CD4-positive, alpha-beta T cell treated with Interleukin-21 for 1 hour (primary cell): ENCODE results near the gene CDC42EP3.
A peak's percentile ranks its signal among the peaks of the same experiment; 100 is the strongest.

ENCODE experiments used
- DNase-seq: peaks from one replicate; pipeline ENCODE4 v3.0.0-alpha.2; 2020

CDC42EP3 gene

GRCh38 chr2:37616677-37617005, 54.8 kb downstream of the CDC42EP3 start:
- no peak for DNase-seq

GRCh38 chr2:37615804-37616676, 55.4 kb downstream of the CDC42EP3 start:
- DNase-seq: peak; percentile 77

DNA sequence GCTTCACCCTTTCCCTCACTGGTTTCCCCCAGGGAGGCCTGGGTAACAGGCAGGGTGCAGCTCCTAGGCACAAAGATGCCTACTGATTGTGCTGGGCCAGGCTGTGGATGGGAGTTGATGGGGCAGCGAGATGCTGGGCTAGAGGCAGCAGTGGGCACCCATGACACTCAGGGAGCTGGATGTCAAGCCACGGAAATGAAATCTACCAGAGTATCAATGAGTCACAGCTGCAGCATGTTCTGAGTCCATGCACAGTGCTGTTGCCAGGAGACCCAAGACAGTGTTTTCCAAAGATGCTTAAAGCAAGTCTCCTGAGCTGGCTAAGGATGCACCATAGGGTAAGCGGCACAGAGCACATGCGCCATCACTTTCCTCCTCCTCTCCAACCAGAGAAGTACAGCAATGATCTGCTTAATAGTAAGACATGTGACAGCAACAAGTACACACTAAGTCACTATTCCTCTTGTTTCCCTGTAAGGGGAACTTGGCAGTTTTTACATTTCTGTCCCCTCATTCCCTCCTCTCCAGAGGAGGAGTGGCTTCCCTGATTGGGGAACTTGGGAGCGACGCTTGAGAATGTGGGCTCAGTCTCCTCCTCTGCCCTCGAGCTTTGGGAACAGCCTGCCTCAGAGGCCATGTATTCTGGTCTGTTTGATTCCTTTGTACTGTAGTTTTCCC, 57.2 kb downstream of the CDC42EP3 start:
- no peak for DNase-seq

GRCh38 chr2:37612382-37612781, 59.1 kb downstream of the CDC42EP3 start:
- DNase-seq: no peak

- DNase-seq: no peak
Measured at GRCh38 chr2:37610638-37611289, 60.7 kb downstream of the CDC42EP3 start.

- no peak for DNase-seq
Measured at GRCh38 chr2:37609782-37610181, 61.7 kb downstream of the CDC42EP3 start.

GRCh38 chr2:37604716-37605115, 66.7 kb downstream of the CDC42EP3 start:
- DNase-seq: no peak

DNA sequence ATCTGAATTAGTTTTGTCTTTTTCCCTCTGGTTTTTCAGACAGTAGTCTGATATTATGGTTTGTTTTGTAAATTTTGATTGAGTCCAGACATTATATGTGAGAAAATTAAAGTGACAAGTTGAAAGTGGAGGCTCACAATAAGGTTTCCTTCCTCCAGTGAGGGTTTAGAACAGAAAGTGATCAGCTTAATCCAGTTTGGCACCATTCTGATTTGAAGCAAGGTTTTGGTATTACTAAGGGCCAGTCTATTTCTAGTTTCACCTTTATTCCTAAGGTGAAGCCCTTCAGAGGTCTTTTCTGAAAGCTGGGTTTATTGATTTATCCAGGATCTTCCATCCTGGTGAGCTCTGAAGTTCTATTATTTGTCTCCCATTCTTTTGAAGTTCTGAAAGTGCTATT, 68.7 kb downstream of the CDC42EP3 start:
- DNase-seq: no peak

DNA sequence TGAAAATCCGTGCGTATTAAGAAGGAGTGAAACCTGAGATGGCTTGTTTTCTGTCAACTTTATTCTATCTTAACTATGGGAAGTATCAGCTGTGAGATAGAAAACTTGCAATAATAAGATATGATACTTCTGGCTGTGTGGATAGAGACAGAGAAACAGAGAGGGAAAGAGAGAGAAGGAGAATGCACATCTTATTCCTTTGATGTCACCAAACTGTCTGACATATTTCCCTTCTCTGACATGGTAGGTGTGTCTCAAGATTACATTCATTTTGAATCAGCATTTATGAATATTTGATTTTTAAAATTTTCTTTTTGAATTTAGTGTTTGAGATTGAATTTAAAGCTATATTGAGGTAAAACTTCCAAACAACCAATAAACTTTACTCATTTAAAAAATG, 69.4 kb downstream of the CDC42EP3 start:
- DNase-seq: no peak

GRCh38 chr2:37601569-37601968, 69.9 kb downstream of the CDC42EP3 start:
- no peak for DNase-seq

DNA sequence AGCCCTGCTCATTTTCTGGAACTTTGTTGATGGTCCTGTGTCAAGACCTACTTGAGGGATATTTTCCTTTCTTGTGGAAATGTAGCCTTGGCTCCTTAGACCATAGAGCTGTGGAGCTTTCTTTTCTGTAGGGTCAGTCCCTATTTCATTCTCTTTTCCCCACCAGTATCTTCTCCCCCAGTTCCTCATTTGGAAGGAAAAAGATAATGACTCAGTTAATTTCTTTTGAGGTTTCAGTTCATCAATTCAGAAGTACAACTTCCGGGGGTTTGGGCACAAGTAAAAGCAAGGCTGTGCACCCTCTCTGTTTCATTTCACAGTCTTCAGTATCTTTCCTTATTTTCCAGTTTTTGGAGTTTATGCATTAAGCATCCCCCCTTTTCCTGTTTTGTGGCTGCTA, 70.7 kb downstream of the CDC42EP3 start:
- no peak for DNase-seq

- peak; percentile 87 for DNase-seq
Measured at GRCh38 chr2:37599688-37600525, 71.5 kb downstream of the CDC42EP3 start.

DNA sequence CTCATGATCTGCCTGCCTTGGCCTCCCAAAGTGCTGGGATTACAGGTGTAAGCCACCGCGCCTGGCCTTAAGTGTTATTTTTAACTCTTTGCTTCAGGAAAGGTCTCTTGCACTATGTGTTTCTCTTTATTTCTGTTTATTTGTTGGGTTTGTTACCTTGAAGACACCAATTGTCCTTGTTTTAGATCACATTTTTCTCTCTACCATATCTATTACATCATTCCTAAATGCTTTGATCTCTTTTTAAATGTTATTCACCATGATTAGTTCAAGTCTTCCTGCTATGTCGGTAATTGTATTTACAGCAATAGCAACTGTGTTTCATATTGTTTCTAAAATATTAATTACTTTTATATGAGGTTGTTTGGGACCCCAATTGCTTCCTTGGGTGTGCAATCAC, 77.7 kb downstream of the CDC42EP3 start:
- DNase-seq: no peak

GRCh38 chr2:37593024-37593423, 78.4 kb downstream of the CDC42EP3 start:
- no peak for DNase-seq
